ENCODE measurements around the gene MT4. TPM values are rescaled to one million over a fixed set of nuclear protein-coding genes. Genes with fewer than 3 reads are reported as not detected.

Gene MT4
- total RNA-seq, 1 experiment from 2014 or later = not detected

- ChIA-PET CTCF (interaction anchor here (0.6 to 5.3 kb wide), 15 partner anchors 12 to 186 kb away, joined by 3 to 95 read pairs (median 4); no protein-coding TSS in a partner anchor), POLR2A (interaction anchor here (1.0 kb wide), 1 partner anchor 98 kb away, joined by 3 read pairs; no protein-coding TSS in a partner anchor)
- H3K36me3 ChIP-seq (ENCODE audit: control insufficient read depth, insufficient read depth, low read length) = no peaks in the 10 kb centered on the region
- DNase-seq = peak; percentile 76 to 77
- no peaks in the 10 kb centered on the region for H3K9me3 Mint-ChIP-seq (ENCODE audit: unreplicated experiment)
- BruUV-seq (replicated peaks) = no TSS peak
- TF ChIP-seq, protein P1, sequence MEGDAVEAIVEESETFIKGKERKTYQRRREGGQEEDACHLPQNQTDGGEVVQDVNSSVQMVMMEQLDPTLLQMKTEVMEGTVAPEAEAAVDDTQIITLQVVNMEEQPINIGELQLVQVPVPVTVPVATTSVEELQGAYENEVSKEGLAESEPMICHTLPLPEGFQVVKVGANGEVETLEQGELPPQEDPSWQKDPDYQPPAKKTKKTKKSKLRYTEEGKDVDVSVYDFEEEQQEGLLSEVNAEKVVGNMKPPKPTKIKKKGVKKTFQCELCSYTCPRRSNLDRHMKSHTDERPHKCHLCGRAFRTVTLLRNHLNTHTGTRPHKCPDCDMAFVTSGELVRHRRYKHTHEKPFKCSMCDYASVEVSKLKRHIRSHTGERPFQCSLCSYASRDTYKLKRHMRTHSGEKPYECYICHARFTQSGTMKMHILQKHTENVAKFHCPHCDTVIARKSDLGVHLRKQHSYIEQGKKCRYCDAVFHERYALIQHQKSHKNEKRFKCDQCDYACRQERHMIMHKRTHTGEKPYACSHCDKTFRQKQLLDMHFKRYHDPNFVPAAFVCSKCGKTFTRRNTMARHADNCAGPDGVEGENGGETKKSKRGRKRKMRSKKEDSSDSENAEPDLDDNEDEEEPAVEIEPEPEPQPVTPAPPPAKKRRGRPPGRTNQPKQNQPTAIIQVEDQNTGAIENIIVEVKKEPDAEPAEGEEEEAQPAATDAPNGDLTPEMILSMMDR (IDR thresholded peaks at IDR 0.05; ENCODE audit: insufficient read depth in 1 of 2, low read depth in 1 of 2, low read length in 1 of 2, severe bottlenecking in 1 of 2, unreplicated experiment in 1 of 2) = peak; percentile 57 to 88
- no peaks in the 10 kb centered on the region for H3K9me3 ChIP-seq
- H3K36me3 Mint-ChIP-seq (ENCODE audit: insufficient read depth, unreplicated experiment) = no peaks in the 10 kb centered on the region
- peaks cover 6% of the 10 kb centered on the region; the same call in 1 of the 2 replicates for H3K4me1 ChIP-seq
- peaks cover 9% of the 10 kb centered on the region for H3K27me3 Mint-ChIP-seq (ENCODE audit: insufficient read depth, unreplicated experiment)
- intact Hi-C loops (cut with micrococcal nuclease; ENCODE audit: unreplicated experiment) = loop anchor here (1.0 kb wide), 2 partner anchors 71 to 99 kb away; no protein-coding TSS in a partner anchor
- H3K4me1 Mint-ChIP-seq (ENCODE audit: low read depth, unreplicated experiment) = peaks cover 14% of the 10 kb centered on the region
- H3K27ac Mint-ChIP-seq (ENCODE audit: unreplicated experiment) = no peak overlapping the region
- no peaks in the 10 kb centered on the region for H3K27me3 ChIP-seq (replicated peaks; ENCODE audit: control insufficient read depth, insufficient read depth, low read length)
- no peak overlapping the region for H3K4me3 ChIP-seq (ENCODE audit: low read depth, low read length)
- H3K4me3 Mint-ChIP-seq (ENCODE audit: unreplicated experiment) = no peak overlapping the region
Measured at GRCh38 chr16:56603589-56603988, 38.7 kb downstream of the MT4 start.

- H3K9me3 Mint-ChIP-seq (ENCODE audit: unreplicated experiment) = no peaks in the 10 kb centered on the region
- POLR2A ChIA-PET = interaction anchor here (0.5 kb wide), 1 partner anchor 13 kb away, joined by 3 read pairs; no protein-coding TSS in a partner anchor
- no peak overlapping the region for H3K4me3 Mint-ChIP-seq (ENCODE audit: unreplicated experiment)
- H3K27me3 Mint-ChIP-seq (ENCODE audit: insufficient read depth, unreplicated experiment) = peaks cover 9% of the 10 kb centered on the region
- no peaks in the 10 kb centered on the region for H3K9me3 ChIP-seq
- H3K4me1 Mint-ChIP-seq (ENCODE audit: low read depth, unreplicated experiment) = peaks cover 25% of the 10 kb centered on the region
- H3K4me1 ChIP-seq = peaks cover 11% of the 10 kb centered on the region; the same call in 1 of the 2 replicates
- no peaks in the 10 kb centered on the region for H3K36me3 Mint-ChIP-seq (ENCODE audit: insufficient read depth, unreplicated experiment)
- intact Hi-C loops (cut with micrococcal nuclease; ENCODE audit: unreplicated experiment) = loop anchor here (5.0 kb wide), 1 partner anchor 52 kb away; the partner anchor contains the start of gene MT1F
- no peaks in the 10 kb centered on the region; the same call in 1 of the 2 replicates for H3K27me3 ChIP-seq (replicated peaks; ENCODE audit: control insufficient read depth, insufficient read depth, low read length)
- H3K36me3 ChIP-seq (ENCODE audit: control insufficient read depth, insufficient read depth, low read length) = no peaks in the 10 kb centered on the region
- TF ChIP-seq, protein P1 (IDR thresholded peaks at IDR 0.05; ENCODE audit: insufficient read depth in 1 of 2, low read depth in 1 of 2, low read length in 1 of 2, severe bottlenecking in 1 of 2, unreplicated experiment in 1 of 2) = no peak
- CTCF ChIA-PET = interaction anchor here (1.8 to 5.3 kb wide), 2 partner anchors 18 to 97 kb away, joined by 4 to 95 read pairs; no protein-coding TSS in a partner anchor
- DNase-seq = no peak
- BruUV-seq (replicated peaks) = no TSS peak
- H3K4me3 ChIP-seq (ENCODE audit: low read depth, low read length) = no peak overlapping the region
- no peak overlapping the region for H3K27ac Mint-ChIP-seq (ENCODE audit: unreplicated experiment)
Measured at GRCh38 chr16:56604966-56605365, 40.1 kb downstream of the MT4 start.

DNA sequence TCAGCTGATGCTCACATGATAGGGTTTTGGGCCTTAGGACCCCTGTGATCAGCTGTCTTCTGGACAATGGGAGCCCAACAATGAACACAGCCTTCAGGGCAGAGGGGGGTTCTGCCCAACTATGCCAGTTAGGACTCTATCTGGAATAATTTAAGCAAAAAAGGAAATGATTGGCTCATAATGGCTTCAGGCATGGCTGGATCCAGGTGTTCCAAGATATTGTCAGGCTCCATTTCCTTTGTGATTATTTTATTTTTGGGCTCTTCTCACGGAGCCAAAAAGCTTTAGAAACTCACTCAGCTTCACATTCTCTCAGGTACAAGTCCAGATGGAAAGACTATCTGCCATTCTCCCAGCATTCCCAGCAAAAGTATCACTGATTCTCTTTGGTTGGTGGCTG lies 40.6 kb downstream of the MT4 start:
- H3K36me3 Mint-ChIP-seq (ENCODE audit: insufficient read depth, unreplicated experiment) = no peaks in the 10 kb centered on the region
- H3K27me3 Mint-ChIP-seq (ENCODE audit: insufficient read depth, unreplicated experiment) = peaks cover 8% of the 10 kb centered on the region
- CTCF ChIA-PET = interaction anchor here (1.8 to 5.3 kb wide), 2 partner anchors 17 to 96 kb away, joined by 4 to 95 read pairs; no protein-coding TSS in a partner anchor
- intact Hi-C loops (cut with micrococcal nuclease; ENCODE audit: unreplicated experiment) = loop anchor here (5.0 kb wide), 1 partner anchor 52 kb away; the partner anchor contains the start of gene MT1F
- no TSS peak for BruUV-seq (replicated peaks)
- no peak overlapping the region for H3K27ac Mint-ChIP-seq (ENCODE audit: unreplicated experiment)
- Histone ChIP-seq H3K36me3 (ENCODE audit: control insufficient read depth, insufficient read depth, low read length) (no peaks in the 10 kb centered on the region), H3K4me3 (ENCODE audit: low read depth, low read length) (no peak overlapping the region), H3K9me3 (no peaks in the 10 kb centered on the region), H3K27me3 (replicated peaks; ENCODE audit: control insufficient read depth, insufficient read depth, low read length) (no peaks in the 10 kb centered on the region; the same call in 1 of the 2 replicates), H3K4me1 (peaks cover 11% of the 10 kb centered on the region; the same call in 1 of the 2 replicates)
- POLR2A ChIA-PET = interaction anchor here (0.5 kb wide), 1 partner anchor 59 kb away, joined by 4 read pairs; no protein-coding TSS in a partner anchor
- no peak for DNase-seq
- peaks cover 21% of the 10 kb centered on the region for H3K4me1 Mint-ChIP-seq (ENCODE audit: low read depth, unreplicated experiment)
- TF ChIP-seq, protein P1 (IDR thresholded peaks at IDR 0.05; ENCODE audit: insufficient read depth in 1 of 2, low read depth in 1 of 2, low read length in 1 of 2, severe bottlenecking in 1 of 2, unreplicated experiment in 1 of 2) = no peak
- H3K9me3 Mint-ChIP-seq (ENCODE audit: unreplicated experiment) = no peaks in the 10 kb centered on the region
- H3K4me3 Mint-ChIP-seq (ENCODE audit: unreplicated experiment) = no peak overlapping the region

Data from Caco-2 (cell line).